ENCODE data around the gene SYT14.

SYT14 gene

DNA sequence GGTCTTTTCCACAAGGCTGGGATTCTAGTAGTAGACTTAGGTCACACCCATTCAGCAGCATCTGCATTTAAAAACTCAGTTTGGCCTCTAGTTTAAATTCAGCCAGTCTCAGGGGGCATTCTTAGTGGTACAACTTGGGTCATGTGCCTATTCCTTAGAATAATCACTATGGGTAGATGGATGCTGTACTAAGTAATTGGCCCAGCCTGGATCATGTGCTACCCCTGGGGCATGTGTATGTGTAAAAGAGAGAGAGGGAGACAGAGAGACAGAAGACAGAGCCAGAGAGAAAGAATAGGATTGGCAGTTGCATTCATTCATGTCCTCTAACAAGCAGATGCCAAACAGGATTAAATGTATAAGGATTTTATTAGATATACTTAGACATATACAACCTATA, 13.6 kb upstream of the SYT14 start:
- no peak overlapping the region for H3K4me3 ChIP-seq (ENCODE audit: low read depth, low read length)
- no peak for TF ChIP-seq CTCF (IDR thresholded peaks at IDR 0.05; ENCODE audit: low read depth, low read length)

- H3K4me3 ChIP-seq (ENCODE audit: low read depth, low read length) = no peak overlapping the region
- TF ChIP-seq CTCF (IDR thresholded peaks at IDR 0.05; ENCODE audit: low read depth, low read length) = no peak
Measured at GRCh38 chr1:209926045-209926444, 12.0 kb upstream of the SYT14 start.

GRCh38 chr1:209927466-209927865, 10.6 kb upstream of the SYT14 start:
- no peak overlapping the region for H3K4me3 ChIP-seq (ENCODE audit: low read depth, low read length)
- no peak for TF ChIP-seq CTCF (IDR thresholded peaks at IDR 0.05; ENCODE audit: low read depth, low read length)

DNA sequence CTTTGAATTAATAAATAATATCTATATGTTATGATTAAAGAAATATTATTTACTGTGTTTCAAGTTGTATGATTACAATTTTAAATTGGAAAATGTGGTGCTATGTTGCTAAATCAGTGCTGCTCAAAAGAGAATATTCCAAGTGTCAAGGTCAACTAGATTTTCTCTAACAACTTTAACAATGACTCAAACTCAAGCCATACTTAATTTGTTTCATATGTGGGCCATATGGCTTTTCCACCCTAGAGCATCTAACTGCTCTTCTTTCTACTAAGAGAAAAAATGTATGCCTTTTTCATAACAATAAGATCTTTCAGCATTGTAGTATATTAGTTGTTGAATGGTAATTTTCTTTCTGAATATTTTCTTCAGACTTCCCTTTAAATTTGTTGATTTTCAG, 8.3 kb upstream of the SYT14 start:
- H3K4me3 ChIP-seq (ENCODE audit: low read depth, low read length) = no peak overlapping the region
- TF ChIP-seq CTCF (IDR thresholded peaks at IDR 0.05; ENCODE audit: low read depth, low read length) = no peak

GRCh38 chr1:209931141-209931540, 6.9 kb upstream of the SYT14 start:
- no peak for TF ChIP-seq CTCF (IDR thresholded peaks at IDR 0.05; ENCODE audit: low read depth, low read length)
- no peak overlapping the region for H3K4me3 ChIP-seq (ENCODE audit: low read depth, low read length)

- TF ChIP-seq CTCF (IDR thresholded peaks at IDR 0.05; ENCODE audit: low read depth, low read length) = no peak
- no peak overlapping the region for H3K4me3 ChIP-seq (ENCODE audit: low read depth, low read length)
Measured at GRCh38 chr1:209936125-209936524, 1.9 kb upstream of the SYT14 start.

DNA sequence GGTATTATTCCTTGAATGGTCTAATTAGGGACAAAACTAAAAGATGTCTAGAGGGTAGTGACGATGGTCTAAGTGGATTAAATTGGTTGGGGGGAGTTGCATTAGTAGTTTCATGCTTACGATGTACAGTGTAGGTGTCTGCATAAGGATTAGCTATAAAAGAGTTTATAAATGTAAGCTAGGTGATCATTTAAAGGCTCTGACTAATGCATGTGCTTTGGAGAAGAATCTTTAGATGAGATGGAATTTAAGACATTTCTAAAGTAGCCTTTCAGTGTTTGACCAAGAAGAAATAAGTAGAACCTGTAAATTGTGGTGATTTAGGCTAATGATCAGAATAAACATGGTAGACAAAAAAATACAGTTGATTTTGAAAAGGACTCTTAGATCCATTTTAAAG, 7.4 kb downstream of the SYT14 start:
- TF ChIP-seq CTCF (IDR thresholded peaks at IDR 0.05; ENCODE audit: low read depth, low read length) = no peak

More for the DNA sequence above, 7.4 kb downstream of the SYT14 start:
- no peak overlapping the region for H3K4me3 ChIP-seq (ENCODE audit: low read depth, low read length)

All from WI38 (cell line).